ENCODE data around the gene WDR93.

The WDR93 gene

GRCh38 chr15:89749951-89750559 is 59.4 kb downstream of the WDR93 start:
- no peaks in the 10 kb centered on the region for H3K9me2 ChIP-seq (replicated peaks; ENCODE audit: control insufficient read depth, low read length)
- H3K27ac ChIP-seq (ENCODE audit: low read depth, low read length) = no peak overlapping the region
- H3F3A ChIP-seq (ENCODE audit: control insufficient read depth, insufficient read depth) = no peaks in the 10 kb centered on the region
- peak overlapping the region; percentile 79 for H3K4me3 ChIP-seq (ENCODE audit: low read length)
- peaks cover 13% of the 10 kb centered on the region for H3K4me1 ChIP-seq (ENCODE audit: control insufficient read depth, low read length)
- peaks cover 15% of the 10 kb centered on the region; the same call in 1 of the 2 replicates for H3K27me3 ChIP-seq (ENCODE audit: control insufficient read depth, low read length)
- TF ChIP-seq CTCF (IDR thresholded peaks at IDR 0.05; ENCODE audit: low read depth, low read length, poor library complexity, severe bottlenecking) = no peak
- no peak for TF ChIP-seq EZH2phosphoT487 (IDR thresholded peaks at IDR 0.05; ENCODE audit: borderline replicate concordance, low read length)
- H3K9me3 ChIP-seq (ENCODE audit: control insufficient read depth, insufficient read depth, low read length) = no peaks in the 10 kb centered on the region
- no peaks in the 10 kb centered on the region for H3K36me3 ChIP-seq (ENCODE audit: control insufficient read depth, low read length)
- H3K79me2 ChIP-seq (ENCODE audit: control insufficient read depth, low read length) = no peaks in the 10 kb centered on the region
- H3K4me2 ChIP-seq (ENCODE audit: low read length) = peak overlapping the region; percentile 90
- no peaks in the 10 kb centered on the region for H4K20me1 ChIP-seq (ENCODE audit: control insufficient read depth, insufficient read depth, low read depth, low read length)

GRCh38 chr15:89750560-89751542 is 60.2 kb downstream of the WDR93 start, which contains the start of gene MESP1:
MESP1 (minus strand) TSS chr15:89751249; CDS start chr15:89751231, 18 bp downstream.
- Histone ChIP-seq H3K27ac (ENCODE audit: low read depth, low read length) (no peak within 1 kb of the TSS), H3K4me2 (ENCODE audit: low read length) (peak within 1 kb of the TSS; percentile 90), H3K79me2 (ENCODE audit: control insufficient read depth, low read length) (no peaks in the 10 kb centered on the region), H3K36me3 (ENCODE audit: control insufficient read depth, low read length) (no peaks in the 10 kb centered on the region), H3K4me3 (ENCODE audit: low read length) (peak within 1 kb of the TSS; percentile 79), H3K4me1 (ENCODE audit: control insufficient read depth, low read length) (peaks cover 13% of the 10 kb centered on the region), H3F3A (ENCODE audit: control insufficient read depth, insufficient read depth) (no peaks in the 10 kb centered on the region), H3K9me3 (ENCODE audit: control insufficient read depth, insufficient read depth, low read length) (no peaks in the 10 kb centered on the region), H4K20me1 (ENCODE audit: control insufficient read depth, insufficient read depth, low read depth, low read length) (no peaks in the 10 kb centered on the region), H3K27me3 (ENCODE audit: control insufficient read depth, low read length) (peaks cover 15% of the 10 kb centered on the region; the same call in 1 of the 2 replicates), H3K9me2 (replicated peaks; ENCODE audit: control insufficient read depth, low read length) (no peaks in the 10 kb centered on the region)
- TF ChIP-seq CTCF (IDR thresholded peaks at IDR 0.05; ENCODE audit: low read depth, low read length, poor library complexity, severe bottlenecking) (peak; percentile 60), EZH2phosphoT487 (IDR thresholded peaks at IDR 0.05; ENCODE audit: borderline replicate concordance, low read length) (no peak)

GRCh38 chr15:89751748-89752147 is 61.1 kb downstream of the WDR93 start:
- Histone ChIP-seq H3F3A (ENCODE audit: control insufficient read depth, insufficient read depth) (no peaks in the 10 kb centered on the region), H3K79me2 (ENCODE audit: control insufficient read depth, low read length) (no peaks in the 10 kb centered on the region), H3K4me2 (ENCODE audit: low read length) (peak overlapping the region; percentile 90), H3K9me2 (replicated peaks; ENCODE audit: control insufficient read depth, low read length) (no peaks in the 10 kb centered on the region), H3K27me3 (ENCODE audit: control insufficient read depth, low read length) (peaks cover 15% of the 10 kb centered on the region; the same call in 1 of the 2 replicates), H4K20me1 (ENCODE audit: control insufficient read depth, insufficient read depth, low read depth, low read length) (no peaks in the 10 kb centered on the region), H3K4me1 (ENCODE audit: control insufficient read depth, low read length) (peaks cover 13% of the 10 kb centered on the region), H3K36me3 (ENCODE audit: control insufficient read depth, low read length) (no peaks in the 10 kb centered on the region), H3K4me3 (ENCODE audit: low read length) (no peak overlapping the region), H3K9me3 (ENCODE audit: control insufficient read depth, insufficient read depth, low read length) (no peaks in the 10 kb centered on the region), H3K27ac (ENCODE audit: low read depth, low read length) (no peak overlapping the region)
- no peak for TF ChIP-seq CTCF (IDR thresholded peaks at IDR 0.05; ENCODE audit: low read depth, low read length, poor library complexity, severe bottlenecking)
- TF ChIP-seq EZH2phosphoT487 (IDR thresholded peaks at IDR 0.05; ENCODE audit: borderline replicate concordance, low read length) = no peak
